ENCODE data around the gene NKIRAS1.

DNA sequence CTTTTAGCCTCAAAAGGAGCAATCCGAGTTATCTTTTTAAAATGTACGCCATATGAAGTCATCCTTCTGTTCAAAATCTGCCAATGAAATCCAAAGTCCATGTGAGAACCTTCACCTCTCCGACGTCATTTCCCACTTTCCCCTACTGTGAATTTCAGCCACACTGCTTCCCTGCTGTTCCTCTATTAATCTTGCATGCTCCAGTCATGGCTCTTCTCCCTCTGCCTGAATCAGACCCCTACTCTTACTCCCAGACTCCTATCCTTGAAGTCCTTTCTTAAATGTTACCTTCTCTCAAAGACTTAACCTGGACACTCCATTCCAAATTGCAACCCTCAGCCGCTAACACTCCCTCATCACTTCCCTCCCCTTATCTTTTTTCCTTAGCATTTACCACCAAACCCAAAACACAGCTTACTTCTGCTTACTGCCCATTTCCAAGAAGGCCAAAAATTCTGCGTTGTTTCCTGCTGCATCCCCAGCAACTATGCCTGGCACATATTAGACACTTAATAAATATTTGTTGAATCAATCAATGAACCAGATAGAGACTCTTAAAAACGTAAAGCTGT is 1.2 kb downstream of the NKIRAS1 start:
- TF ChIP-seq, protein P1, sequence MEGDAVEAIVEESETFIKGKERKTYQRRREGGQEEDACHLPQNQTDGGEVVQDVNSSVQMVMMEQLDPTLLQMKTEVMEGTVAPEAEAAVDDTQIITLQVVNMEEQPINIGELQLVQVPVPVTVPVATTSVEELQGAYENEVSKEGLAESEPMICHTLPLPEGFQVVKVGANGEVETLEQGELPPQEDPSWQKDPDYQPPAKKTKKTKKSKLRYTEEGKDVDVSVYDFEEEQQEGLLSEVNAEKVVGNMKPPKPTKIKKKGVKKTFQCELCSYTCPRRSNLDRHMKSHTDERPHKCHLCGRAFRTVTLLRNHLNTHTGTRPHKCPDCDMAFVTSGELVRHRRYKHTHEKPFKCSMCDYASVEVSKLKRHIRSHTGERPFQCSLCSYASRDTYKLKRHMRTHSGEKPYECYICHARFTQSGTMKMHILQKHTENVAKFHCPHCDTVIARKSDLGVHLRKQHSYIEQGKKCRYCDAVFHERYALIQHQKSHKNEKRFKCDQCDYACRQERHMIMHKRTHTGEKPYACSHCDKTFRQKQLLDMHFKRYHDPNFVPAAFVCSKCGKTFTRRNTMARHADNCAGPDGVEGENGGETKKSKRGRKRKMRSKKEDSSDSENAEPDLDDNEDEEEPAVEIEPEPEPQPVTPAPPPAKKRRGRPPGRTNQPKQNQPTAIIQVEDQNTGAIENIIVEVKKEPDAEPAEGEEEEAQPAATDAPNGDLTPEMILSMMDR (IDR thresholded peaks at IDR 0.05 in 4 of 5, conservative IDR thresholded peaks at IDR 0.05 in 1 of 5), result no peak
- no peak for TF ChIP-seq POLR2A (IDR thresholded peaks at IDR 0.05)
